SKM-1 treated with dmso at 0.1 percent for 144 hours (cell line): ENCODE data around the gene ZMYND8.
"Not testable (repeated sequence)": the region's sequence is repeated elsewhere in the genome, so short reads cannot be mapped to it uniquely, and the experiment has no call there.

Source experiments
- DNase-seq: peaks from one replicate; lab custom pipeline; 2025; ENCODE audit not compliant: unreplicated experiment; lab: John Stamatoyannopoulos, UW

The ZMYND8 gene

GRCh38 chr20:47251154-47252020, 105.1 kb downstream of the ZMYND8 start:
- no peak for DNase-seq

- DNase-seq, result no peak
Observed at GRCh38 chr20:47250360-47250759, 106.1 kb downstream of the ZMYND8 start.

- DNase-seq, result no peak
Observed at GRCh38 chr20:47249913-47250312, 106.6 kb downstream of the ZMYND8 start.

GRCh38 chr20:47248448-47248966, 108.0 kb downstream of the ZMYND8 start:
- DNase-seq, result no peak

GRCh38 chr20:47247972-47248371, 108.5 kb downstream of the ZMYND8 start:
- DNase-seq, result no peak

- no peak for DNase-seq
Observed at GRCh38 chr20:47246061-47246777, 110.3 kb downstream of the ZMYND8 start.

- not testable (repeated sequence) for DNase-seq
Observed at GRCh38 chr20:47245166-47245565, 111.3 kb downstream of the ZMYND8 start.

- DNase-seq, result no peak
Observed at GRCh38 chr20:47244451-47244850, 112.0 kb downstream of the ZMYND8 start.

GRCh38 chr20:47243532-47244305, 112.8 kb downstream of the ZMYND8 start:
- DNase-seq, result no peak

- DNase-seq, result no peak
Observed at GRCh38 chr20:47243003-47243402, 113.5 kb downstream of the ZMYND8 start.

GRCh38 chr20:47241345-47241781, 115.1 kb downstream of the ZMYND8 start:
- DNase-seq, result no peak

GRCh38 chr20:47240096-47240495, 116.4 kb downstream of the ZMYND8 start:
- not testable (repeated sequence) for DNase-seq

- no peak for DNase-seq
Observed at GRCh38 chr20:47239719-47240067, 116.8 kb downstream of the ZMYND8 start.

GRCh38 chr20:47238780-47239718, 117.5 kb downstream of the ZMYND8 start:
- no peak for DNase-seq

- no peak for DNase-seq
Observed at GRCh38 chr20:47237715-47238114, 118.8 kb downstream of the ZMYND8 start.

- DNase-seq, result no peak
Observed at GRCh38 chr20:47236639-47236900, 119.9 kb downstream of the ZMYND8 start.

- no peak for DNase-seq
Observed at GRCh38 chr20:47235853-47236638, 120.5 kb downstream of the ZMYND8 start.

- no peak for DNase-seq
Observed at GRCh38 chr20:47235111-47235510, 121.4 kb downstream of the ZMYND8 start.

- no peak for DNase-seq
Observed at GRCh38 chr20:47233333-47234188, 122.9 kb downstream of the ZMYND8 start.
